HEK293T (cell line): ENCODE results near the gene GIMAP6.

ENCODE experiments used
- ARNT ChIP-seq: fragments of 450-650 bp; IDR thresholded peaks from 2 replicates; pipeline ENCODE4 v1.6.1; 2017; ENCODE audit warnings: mild to moderate bottlenecking
- BHLHE40 ChIP-seq: fragments of 450-650 bp; IDR thresholded peaks from 2 replicates; pipeline ENCODE4 v1.6.1; 2016; ENCODE audit warnings: mild to moderate bottlenecking, moderate library complexity, borderline replicate concordance
- CTBP1 ChIP-seq: fragments of 450-650 bp; IDR thresholded peaks from 2 replicates; pipeline ENCODE4 v1.6.1; 2016; ENCODE audit warnings: borderline replicate concordance
- ELF4 ChIP-seq: fragments of 450-650 bp; IDR thresholded peaks from 2 replicates; pipeline ENCODE4 v1.6.1; 2017; ENCODE audit warnings: antibody characterized with exemption
- FOXA1 ChIP-seq: fragments of 450-650 bp; IDR thresholded peaks from 2 replicates; pipeline ENCODE4 v1.6.1; 2016; ENCODE audit warnings: mild to moderate bottlenecking
- FOXK2 ChIP-seq: fragments of 450-650 bp; IDR thresholded peaks from 2 replicates; pipeline ENCODE4 v1.6.1; 2016; ENCODE audit warnings: mild to moderate bottlenecking
- L3MBTL2 ChIP-seq: fragments of 450-650 bp; conservative IDR thresholded peaks from 2 replicates; pipeline ENCODE4 v1.6.1; 2016; ENCODE audit warnings: mild to moderate bottlenecking
- NFRKB ChIP-seq: fragments of 450-650 bp; IDR thresholded peaks from 2 replicates; pipeline ENCODE4 v1.6.1; 2016; ENCODE audit warnings: mild to moderate bottlenecking, moderate library complexity
- SP1 ChIP-seq: fragments of 450-650 bp; IDR thresholded peaks from 2 replicates; pipeline ENCODE4 v1.6.1; 2017
- SUZ12 ChIP-seq: fragments of 450-650 bp; IDR thresholded peaks from 2 replicates; pipeline ENCODE4 v1.6.1; 2016; ENCODE audit warnings: mild to moderate bottlenecking
- TARDBP ChIP-seq: fragments of 450-650 bp; IDR thresholded peaks from 2 replicates; pipeline ENCODE4 v1.6.1; 2016
- ZNF384 ChIP-seq: fragments of 450-650 bp; IDR thresholded peaks from 2 replicates; pipeline ENCODE4 v1.6.1; 2016
- TF ChIP-seq, protein P1 (sequence below): fragments of 450-650 bp; IDR thresholded peaks from 2 replicates; pipeline ENCODE4 v1.6.1; 2016

DNA sequence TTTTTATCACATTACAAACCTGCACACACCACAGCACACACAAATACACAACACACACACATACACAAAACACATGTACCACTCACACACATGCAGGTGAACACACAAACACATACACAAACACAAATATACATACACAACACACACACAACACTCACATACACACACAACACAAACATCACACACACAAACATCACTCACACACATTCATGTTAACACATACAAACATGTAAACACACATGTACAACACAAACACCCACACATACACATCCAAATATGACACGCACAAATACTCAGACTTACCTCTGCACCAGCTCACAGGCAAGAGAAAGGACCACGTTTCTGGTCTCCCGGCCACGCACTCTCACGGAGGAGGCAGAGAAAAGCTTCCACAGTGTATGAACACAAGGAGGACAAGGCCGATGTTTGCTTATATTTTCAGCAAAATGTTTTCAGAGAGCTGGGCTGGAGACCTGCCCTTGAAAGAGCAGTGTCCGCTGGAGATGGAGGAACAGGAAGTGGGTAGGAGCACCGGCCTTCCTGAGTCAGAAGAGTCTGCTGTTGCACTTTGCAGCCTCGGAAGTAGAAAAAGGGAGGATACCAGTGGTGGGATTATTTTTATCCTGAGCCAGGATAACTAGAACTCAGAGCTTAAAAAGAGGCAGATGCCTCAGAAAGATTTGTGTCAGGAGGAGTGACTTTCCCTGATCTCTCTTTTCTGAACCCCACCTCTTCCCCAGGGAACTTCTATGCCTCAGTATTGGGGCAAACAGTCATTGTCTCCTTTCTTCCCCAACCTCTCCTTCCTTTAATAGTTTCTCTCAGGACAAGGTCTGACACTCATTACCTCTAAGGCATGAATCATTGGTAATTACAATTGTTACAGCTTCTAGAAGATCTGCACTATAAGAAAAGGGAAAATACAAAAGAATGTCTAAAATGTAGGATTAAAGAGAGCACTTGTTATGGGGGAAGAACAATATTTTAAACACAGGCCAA lies at the start of gene GIMAP6:
- TF ChIP-seq BHLHE40: no peak
- TF ChIP-seq NFRKB: no peak
- no peak for TF ChIP-seq SP1
- no peak for TF ChIP-seq SUZ12
- TF ChIP-seq L3MBTL2: no peak
- no peak for TF ChIP-seq ZNF384
- TF ChIP-seq TARDBP: no peak
- TF ChIP-seq, protein P1, sequence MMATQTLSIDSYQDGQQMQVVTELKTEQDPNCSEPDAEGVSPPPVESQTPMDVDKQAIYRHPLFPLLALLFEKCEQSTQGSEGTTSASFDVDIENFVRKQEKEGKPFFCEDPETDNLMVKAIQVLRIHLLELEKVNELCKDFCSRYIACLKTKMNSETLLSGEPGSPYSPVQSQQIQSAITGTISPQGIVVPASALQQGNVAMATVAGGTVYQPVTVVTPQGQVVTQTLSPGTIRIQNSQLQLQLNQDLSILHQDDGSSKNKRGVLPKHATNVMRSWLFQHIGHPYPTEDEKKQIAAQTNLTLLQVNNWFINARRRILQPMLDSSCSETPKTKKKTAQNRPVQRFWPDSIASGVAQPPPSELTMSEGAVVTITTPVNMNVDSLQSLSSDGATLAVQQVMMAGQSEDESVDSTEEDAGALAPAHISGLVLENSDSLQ: no peak
- no peak for TF ChIP-seq ARNT
- no peak; the same call in 1 of the 2 replicates for TF ChIP-seq ELF4
- no peak for TF ChIP-seq FOXA1
- TF ChIP-seq FOXK2: no peak
- no peak for TF ChIP-seq CTBP1
